ENCODE data around the gene NISCH.

NISCH gene

DNA sequence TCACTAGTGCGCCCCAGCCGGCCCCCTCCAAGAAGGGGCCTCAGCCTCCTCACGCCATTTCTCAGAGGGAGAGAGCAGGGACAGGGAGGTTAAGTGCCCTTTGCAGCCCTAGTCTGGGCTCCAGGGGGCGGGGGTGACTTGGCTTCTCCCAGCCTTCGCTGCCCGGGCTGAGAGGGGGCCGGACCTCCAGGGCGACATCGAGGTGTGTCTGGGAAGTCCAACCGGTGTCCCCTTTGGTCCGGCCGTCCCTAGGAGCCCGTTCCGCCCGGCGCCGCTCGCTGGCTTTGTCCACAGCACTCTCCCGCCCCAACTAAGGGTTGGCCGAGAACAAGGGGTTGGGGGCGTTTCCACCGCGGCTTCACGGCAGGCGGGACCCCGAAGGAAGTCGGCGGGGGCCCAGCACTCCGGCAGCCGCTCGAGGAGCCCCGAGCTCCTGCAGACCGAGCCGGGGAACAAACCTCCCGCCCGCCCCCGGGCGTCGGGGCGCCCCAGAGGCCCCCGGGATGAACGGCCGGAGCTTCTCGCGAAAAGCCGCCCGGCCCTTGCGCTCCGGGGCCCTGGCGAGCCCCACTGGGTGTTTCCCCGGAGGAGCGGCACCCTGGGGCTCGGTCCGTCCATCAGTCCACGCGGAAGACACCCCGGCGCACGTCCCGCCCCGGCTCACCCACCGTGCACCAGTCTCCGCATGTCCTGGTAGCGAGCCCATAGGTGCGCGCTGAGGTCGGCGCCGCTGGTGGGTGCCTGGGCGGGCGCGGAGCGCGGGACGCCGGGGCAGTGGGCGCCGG lies 77.6 kb downstream of the NISCH start:
- Histone ChIP-seq H3K4me1 (ENCODE audit: control insufficient read depth in 2 of 2, insufficient read depth in 1 of 2, low read depth in 1 of 2, low read length in 2 of 2) (peaks cover 22 to 25% of the 10 kb centered on the region in 2 donors), H2BK12ac (ENCODE audit: low read length) (no peak overlapping the region), H3K18ac (ENCODE audit: low read length) (peak overlapping the region; percentile 86), H4K91ac (ENCODE audit: low read depth, low read length, poor library complexity) (no peak overlapping the region), H2BK15ac (ENCODE audit: low read length) (peak overlapping the region; percentile 3), H3K4me2 (ENCODE audit: insufficient read depth, low read length, poor library complexity, severe bottlenecking) (peak overlapping the region; percentile 66), H3K23ac (ENCODE audit: low read depth, low read length, poor library complexity) (peak overlapping the region; percentile 16), H2BK5ac (ENCODE audit: low read length) (peak overlapping the region; percentile 43), H3K9ac (ENCODE audit: low read depth, low read length, poor library complexity) (peak overlapping the region; percentile 94), H3K79me1 (ENCODE audit: low read depth, low read length) (peaks cover 29% of the 10 kb centered on the region), H3K9me3 (replicated peaks in 1 of 2; ENCODE audit: control insufficient read depth in 2 of 2, insufficient read depth in 1 of 2, low read depth in 1 of 2, low read length in 2 of 2) (no peaks in the 10 kb centered on the region), H2AK5ac (ENCODE audit: low read depth, low read length) (peak overlapping the region; percentile 87), H2AFZ (ENCODE audit: low read length) (peak overlapping the region; percentile 72), H3K4ac (ENCODE audit: low read length) (no peak overlapping the region), H3K14ac (ENCODE audit: low read length) (peak overlapping the region; percentile 5), H3K27me3 (ENCODE audit: control insufficient read depth in 3 of 3, insufficient read depth in 3 of 3, low read depth in 1 of 3, low read length in 3 of 3) (no peaks in the 10 kb centered on the region), H3K36me3 (replicated peaks in 1 of 2; ENCODE audit: control insufficient read depth in 2 of 2, insufficient read depth in 2 of 2, low read length in 2 of 2) (peaks cover 16 to 22% of the 10 kb centered on the region in 2 donors), H3K27ac (replicated peaks; ENCODE audit: low read length) (peak overlapping the region; percentile 25), H3K4me3 (ENCODE audit: low read length in 2 of 2) (peak overlapping the region; percentile 58 to 95), H2BK120ac (ENCODE audit: low read depth, low read length) (no peak overlapping the region), H4K8ac (ENCODE audit: low read depth, low read length) (no peak overlapping the region)
- DNase-seq (ENCODE audit: low spot score): peak; percentile 48
- WGBS, 2 donors (ENCODE audit: extremely low coverage in 2 of 2, insufficient read length in 2 of 2, insufficient replicate concordance in 1 of 2): no CpG with 5 or more reads among the region's 78 CpGs

DNA sequence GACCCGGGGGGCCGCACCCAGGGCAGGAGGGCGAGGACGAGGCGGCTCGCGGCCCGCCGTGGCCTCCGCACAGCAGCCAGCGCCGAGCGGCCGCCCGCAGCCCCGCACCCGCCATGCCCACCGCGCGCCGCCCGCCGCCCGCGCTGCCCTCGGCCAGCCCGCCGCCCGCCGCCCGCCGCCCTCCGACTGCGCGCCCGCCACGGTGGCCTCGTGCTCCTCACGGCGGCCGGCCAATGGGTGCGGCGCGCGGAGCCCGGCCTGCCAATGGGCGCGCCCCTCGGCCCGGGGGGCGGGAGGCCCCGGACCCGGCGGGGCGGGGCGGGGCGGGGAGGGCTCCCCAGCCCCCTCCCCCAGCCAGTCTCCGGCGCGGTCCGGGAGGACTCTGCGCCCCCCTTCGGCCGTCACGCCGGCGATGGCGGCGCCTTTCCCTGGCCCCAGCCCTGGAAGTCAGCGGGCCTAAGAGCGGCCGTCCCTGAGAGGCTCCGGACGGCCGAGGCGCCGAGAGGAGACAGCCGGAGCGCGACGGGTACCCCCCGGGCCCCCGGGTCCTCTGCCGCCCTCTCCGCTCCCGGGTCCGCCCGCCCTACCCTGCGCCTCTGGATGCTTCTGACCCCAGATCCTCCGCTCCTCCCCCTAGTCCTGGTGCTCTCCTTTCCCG lies 78.3 kb downstream of the NISCH start, which contains the start of gene NT5DC2:
NT5DC2 (minus strand) TSS at position 235 of the 658 bp plus-strand sequence; CDS start at position 115, 120 bp downstream.
- no peak within 1 kb of the TSS for H2BK12ac ChIP-seq (ENCODE audit: low read length)
- peak within 1 kb of the TSS; percentile 89 for H2AK5ac ChIP-seq (ENCODE audit: low read depth, low read length)
- peak within 1 kb of the TSS; percentile 91 for H3K18ac ChIP-seq (ENCODE audit: low read length)
- peak within 1 kb of the TSS; percentile 73 for H2AFZ ChIP-seq (ENCODE audit: low read length)
- H3K9ac ChIP-seq (ENCODE audit: low read depth, low read length, poor library complexity): peak within 1 kb of the TSS; percentile 94
- peaks cover 11 to 16% of the 10 kb centered on the region in 2 donors for H3K36me3 ChIP-seq (replicated peaks in 1 of 2; ENCODE audit: control insufficient read depth in 2 of 2, insufficient read depth in 2 of 2, low read length in 2 of 2)
- H3K4ac ChIP-seq (ENCODE audit: low read length): no peak within 1 kb of the TSS
- no CpG with 5 or more reads among the region's 91 CpGs for WGBS, 2 donors (ENCODE audit: extremely low coverage in 2 of 2, insufficient read length in 2 of 2, insufficient replicate concordance in 1 of 2)
- peak within 1 kb of the TSS; percentile 77 for H3K14ac ChIP-seq (ENCODE audit: low read length)
- peak; percentile 70 for DNase-seq (ENCODE audit: low spot score)
- H3K27me3 ChIP-seq (ENCODE audit: control insufficient read depth in 3 of 3, insufficient read depth in 3 of 3, low read depth in 1 of 3, low read length in 3 of 3): no peaks in the 10 kb centered on the region
- H3K4me2 ChIP-seq (ENCODE audit: insufficient read depth, low read length, poor library complexity, severe bottlenecking): peak within 1 kb of the TSS; percentile 66
- peak within 1 kb of the TSS; percentile 16 for H3K23ac ChIP-seq (ENCODE audit: low read depth, low read length, poor library complexity)
- no peak within 1 kb of the TSS for H4K91ac ChIP-seq (ENCODE audit: low read depth, low read length, poor library complexity)
- H3K9me3 ChIP-seq (replicated peaks in 1 of 2; ENCODE audit: control insufficient read depth in 2 of 2, insufficient read depth in 1 of 2, low read depth in 1 of 2, low read length in 2 of 2): no peaks in the 10 kb centered on the region
- no peak within 1 kb of the TSS for H2BK120ac ChIP-seq (ENCODE audit: low read depth, low read length)
- H4K8ac ChIP-seq (ENCODE audit: low read depth, low read length): no peak within 1 kb of the TSS
- H3K27ac ChIP-seq (replicated peaks; ENCODE audit: low read length): peak within 1 kb of the TSS; percentile 46
- peaks cover 29% of the 10 kb centered on the region for H3K79me1 ChIP-seq (ENCODE audit: low read depth, low read length)
- H3K4me3 ChIP-seq (ENCODE audit: low read length in 2 of 2): peak within 1 kb of the TSS; percentile 58 to 95
- peak within 1 kb of the TSS; percentile 65 for H2BK15ac ChIP-seq (ENCODE audit: low read length)
- peaks cover 23 to 28% of the 10 kb centered on the region in 2 donors for H3K4me1 ChIP-seq (ENCODE audit: control insufficient read depth in 2 of 2, insufficient read depth in 1 of 2, low read depth in 1 of 2, low read length in 2 of 2)
- peak within 1 kb of the TSS; percentile 75 for H2BK5ac ChIP-seq (ENCODE audit: low read length)

DNA sequence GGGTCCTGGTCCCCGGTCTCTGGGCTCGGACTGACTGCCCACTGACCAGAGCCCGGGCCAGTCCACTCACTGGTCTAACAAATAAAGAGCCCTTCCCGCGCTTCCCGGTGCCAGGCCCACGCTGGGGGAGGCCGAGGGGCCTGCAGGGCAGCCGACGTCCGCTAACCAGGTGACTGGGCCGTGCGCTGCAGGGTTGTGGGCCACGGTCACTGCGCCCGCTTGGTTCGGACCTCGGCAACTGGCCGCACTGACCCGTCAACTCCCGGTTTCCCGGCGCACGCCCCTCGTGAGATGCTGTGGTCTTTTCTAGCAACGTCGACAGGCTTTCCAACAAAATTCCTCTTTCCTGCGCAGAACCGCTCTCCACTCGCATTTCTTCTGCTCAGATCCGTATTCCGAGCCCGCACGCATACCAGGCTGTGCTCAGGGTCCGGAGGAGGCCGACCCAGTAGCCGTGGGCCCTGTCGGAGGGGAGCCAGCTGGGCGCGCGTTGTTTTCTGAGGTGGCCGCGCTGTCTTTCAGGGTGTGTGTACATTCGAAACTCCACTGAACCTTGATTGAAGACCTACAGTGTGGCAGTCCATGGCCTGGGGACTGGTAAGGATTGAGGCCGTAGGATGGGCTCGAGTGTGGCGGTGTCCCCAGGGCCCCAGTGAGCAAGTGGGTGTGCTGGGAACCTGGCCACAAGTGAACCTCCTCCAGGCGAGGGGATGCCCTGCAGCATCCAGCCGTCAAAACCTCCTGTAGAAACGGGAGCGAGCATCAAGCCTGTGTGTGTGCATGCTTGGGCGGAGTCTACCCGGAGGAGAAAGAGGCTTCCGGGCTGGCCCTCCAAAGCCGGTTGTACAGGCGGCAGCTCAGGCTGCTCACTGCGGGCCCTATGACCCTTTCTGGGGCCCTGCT lies 79.1 kb downstream of the NISCH start:
- Histone ChIP-seq H2BK120ac (ENCODE audit: low read depth, low read length) (no peak overlapping the region), H3K9me3 (replicated peaks in 1 of 2; ENCODE audit: control insufficient read depth in 2 of 2, insufficient read depth in 1 of 2, low read depth in 1 of 2, low read length in 2 of 2) (no peaks in the 10 kb centered on the region), H2BK15ac (ENCODE audit: low read length) (peak overlapping the region; percentile 65), H3K27ac (replicated peaks; ENCODE audit: low read length) (peak overlapping the region; percentile 46), H3K9ac (ENCODE audit: low read depth, low read length, poor library complexity) (peak overlapping the region; percentile 47), H3K27me3 (ENCODE audit: control insufficient read depth in 3 of 3, insufficient read depth in 3 of 3, low read depth in 1 of 3, low read length in 3 of 3) (no peaks in the 10 kb centered on the region), H3K36me3 (replicated peaks in 1 of 2; ENCODE audit: control insufficient read depth in 2 of 2, insufficient read depth in 2 of 2, low read length in 2 of 2) (peaks cover 8 to 13% of the 10 kb centered on the region in 2 donors), H4K91ac (ENCODE audit: low read depth, low read length, poor library complexity) (no peak overlapping the region), H3K4me2 (ENCODE audit: insufficient read depth, low read length, poor library complexity, severe bottlenecking) (peak overlapping the region; percentile 54), H3K23ac (ENCODE audit: low read depth, low read length, poor library complexity) (no peak overlapping the region), H4K8ac (ENCODE audit: low read depth, low read length) (no peak overlapping the region), H3K18ac (ENCODE audit: low read length) (peak overlapping the region; percentile 91), H2AFZ (ENCODE audit: low read length) (peak overlapping the region; percentile 73), H3K14ac (ENCODE audit: low read length) (peak overlapping the region; percentile 77), H3K4me1 (ENCODE audit: control insufficient read depth in 2 of 2, insufficient read depth in 1 of 2, low read depth in 1 of 2, low read length in 2 of 2) (peaks cover 23 to 30% of the 10 kb centered on the region in 2 donors), H3K4ac (ENCODE audit: low read length) (no peak overlapping the region), H2BK5ac (ENCODE audit: low read length) (peak overlapping the region; percentile 75), H3K4me3 (ENCODE audit: low read length in 2 of 2) (peak overlapping the region; percentile 37 to 76), H2AK5ac (ENCODE audit: low read depth, low read length) (peak overlapping the region; percentile 89), H3K79me1 (ENCODE audit: low read depth, low read length) (peaks cover 23% of the 10 kb centered on the region), H2BK12ac (ENCODE audit: low read length) (no peak overlapping the region)
- WGBS, 2 donors (ENCODE audit: extremely low coverage in 2 of 2, insufficient read length in 2 of 2, insufficient replicate concordance in 1 of 2): no CpG with 5 or more reads among the region's 57 CpGs
- no peak for DNase-seq (ENCODE audit: low spot score)

All from neuronal stem cell (in vitro differentiated cells).